IMR-90 (cell line): Measurements from ENCODE around the gene HPS4.

ENCODE experiments used
- BHLHE40 ChIP-seq: fragments of 150-350 bp; IDR thresholded peaks from 2 replicates; pipeline ENCODE4 v1.6.1; 2016; ENCODE audit warnings: mild to moderate bottlenecking, low read depth, low read length
- CEBPB ChIP-seq: IDR thresholded peaks from 2 replicates; pipeline ENCODE4 v1.6.1; 2012; ENCODE audit warnings: low read depth, low read length, improper control_type of control experiment
- CHD1 ChIP-seq: IDR thresholded peaks from 2 replicates; pipeline ENCODE4 v1.6.1; 2012; ENCODE audit warnings: low read depth, low read length, improper control_type of control experiment
- CTCF ChIP-seq: conservative IDR thresholded peaks from 2 replicates; pipeline ENCODE4 v1.5.1; 2012; ENCODE audit warnings: mild to moderate bottlenecking, low read depth, low read length, improper control_type of control experiment
- ELK1 ChIP-seq: fragments of 150-350 bp; IDR thresholded peaks from 2 replicates; pipeline ENCODE4 v1.6.1; 2016; ENCODE audit warnings: low read depth, mild to moderate bottlenecking, low read length, moderate library complexity, borderline replicate concordance
- MAFK ChIP-seq: IDR thresholded peaks from 2 replicates; pipeline ENCODE4 v1.6.1; 2012; ENCODE audit warnings: low read depth, low read length, improper control_type of control experiment
- MAZ ChIP-seq: IDR thresholded peaks from 2 replicates; pipeline ENCODE4 v1.6.1; 2012; ENCODE audit warnings: low read depth, mild to moderate bottlenecking, low read length, improper control_type of control experiment, moderate library complexity, borderline replicate concordance
- MXI1 ChIP-seq: IDR thresholded peaks from 2 replicates; pipeline ENCODE4 v1.6.1; 2012; ENCODE audit warnings: low read depth, mild to moderate bottlenecking, low read length, moderate library complexity, borderline replicate concordance
- POLR2A ChIP-seq: IDR thresholded peaks from 2 replicates; pipeline ENCODE4 v1.6.1; 2012; ENCODE audit warnings: mild to moderate bottlenecking, low read depth, low read length
- RAD21 ChIP-seq: IDR thresholded peaks from 2 replicates; pipeline ENCODE4 v1.6.1; 2012; ENCODE audit warnings: low read length, improper control_type of control experiment
- RFX5 ChIP-seq: IDR thresholded peaks from 2 replicates; pipeline ENCODE4 v1.8.0; 2012; ENCODE audit warnings: low read depth, mild to moderate bottlenecking, low read length, moderate library complexity
- SMC3 ChIP-seq: fragments of 150-350 bp; IDR thresholded peaks from 2 replicates; pipeline ENCODE4 v1.6.1; 2016; ENCODE audit warnings: low read depth, mild to moderate bottlenecking, antibody characterized with exemption, low read length, moderate library complexity
- USF2 ChIP-seq: fragments of 150-350 bp; IDR thresholded peaks from 2 replicates; pipeline ENCODE4 v1.6.1; 2017; ENCODE audit warnings: mild to moderate bottlenecking, antibody characterized with exemption, low read length, low read depth

GRCh38 chr22:26452236-26453016, 31.2 kb downstream of the HPS4 start:
- TF ChIP-seq CTCF = no peak
- TF ChIP-seq MAZ = no peak
- no peak for TF ChIP-seq MAFK
- TF ChIP-seq POLR2A = no peak
- no peak for TF ChIP-seq MXI1
- TF ChIP-seq USF2 = no peak
- TF ChIP-seq RAD21 = no peak
- TF ChIP-seq RFX5 = no peak
- TF ChIP-seq BHLHE40 = no peak
- no peak for TF ChIP-seq CEBPB
- TF ChIP-seq ELK1 = no peak
- no peak for TF ChIP-seq CHD1
- no peak for TF ChIP-seq SMC3
